ENCODE measurements around the gene COL28A1.
"Not testable (repeated sequence)": the region's sequence is repeated elsewhere in the genome, so short reads cannot be mapped to it uniquely, and the experiment has no call there.

The COL28A1 gene

GRCh38 chr7:7564323-7564780, 28.7 kb upstream of the COL28A1 start:
- Histone ChIP-seq H3K36me3 (ENCODE audit: control insufficient read depth, insufficient read depth, low read length) (no peaks in the 10 kb centered on the region), H3K4me3 (replicated peaks; ENCODE audit: low read depth, low read length) (no peak overlapping the region), H3K27me3 (replicated peaks; ENCODE audit: control insufficient read depth, insufficient read depth, low read length) (no peaks in the 10 kb centered on the region)
- no peak for DNase-seq (ENCODE audit: extremely low read depth, insufficient read length)
- no peak for TF ChIP-seq CTCF (IDR thresholded peaks at IDR 0.05; ENCODE audit: insufficient read depth, low read length, poor library complexity, severe bottlenecking)

GRCh38 chr7:7563813-7564212, 28.1 kb upstream of the COL28A1 start:
- DNase-seq (ENCODE audit: extremely low read depth, insufficient read length), result no peak

GRCh38 chr7:7563269-7563668, 27.6 kb upstream of the COL28A1 start:
- no peaks in the 10 kb centered on the region for H3K36me3 ChIP-seq (ENCODE audit: control insufficient read depth, insufficient read depth, low read length)
- no peaks in the 10 kb centered on the region for H3K27me3 ChIP-seq (replicated peaks; ENCODE audit: control insufficient read depth, insufficient read depth, low read length)
- no peak overlapping the region for H3K4me3 ChIP-seq (replicated peaks; ENCODE audit: low read depth, low read length)
- DNase-seq (ENCODE audit: extremely low read depth, insufficient read length), result no peak
- no peak for TF ChIP-seq CTCF (IDR thresholded peaks at IDR 0.05; ENCODE audit: insufficient read depth, low read length, poor library complexity, severe bottlenecking)

More at GRCh38 chr7:7563813-7564212, 28.1 kb upstream of the COL28A1 start:
- TF ChIP-seq CTCF (IDR thresholded peaks at IDR 0.05; ENCODE audit: insufficient read depth, low read length, poor library complexity, severe bottlenecking), result no peak
- H3K36me3 ChIP-seq (ENCODE audit: control insufficient read depth, insufficient read depth, low read length), result no peaks in the 10 kb centered on the region
- no peak overlapping the region for H3K4me3 ChIP-seq (replicated peaks; ENCODE audit: low read depth, low read length)
- H3K27me3 ChIP-seq (replicated peaks; ENCODE audit: control insufficient read depth, insufficient read depth, low read length), result no peaks in the 10 kb centered on the region

- TF ChIP-seq CTCF (IDR thresholded peaks at IDR 0.05; ENCODE audit: insufficient read depth, low read length, poor library complexity, severe bottlenecking), result no peak
- Histone ChIP-seq H3K36me3 (ENCODE audit: control insufficient read depth, insufficient read depth, low read length) (no peaks in the 10 kb centered on the region), H3K4me3 (replicated peaks; ENCODE audit: low read depth, low read length) (no peak overlapping the region), H3K27me3 (replicated peaks; ENCODE audit: control insufficient read depth, insufficient read depth, low read length) (no peaks in the 10 kb centered on the region)
- DNase-seq (ENCODE audit: extremely low read depth, insufficient read length), result no peak
These were observed 27.1 kb upstream of the COL28A1 start for GRCh38 chr7:7562736-7563135.

- H3K36me3 ChIP-seq (ENCODE audit: control insufficient read depth, insufficient read depth, low read length); H3K4me3 ChIP-seq (replicated peaks; ENCODE audit: low read depth, low read length); H3K27me3 ChIP-seq (replicated peaks; ENCODE audit: control insufficient read depth, insufficient read depth, low read length); DNase-seq (ENCODE audit: extremely low read depth, insufficient read length): not testable (repeated sequence)
These were observed 25.9 kb upstream of the COL28A1 start for GRCh38 chr7:7561591-7561990.

GRCh38 chr7:7557252-7557651, 21.6 kb upstream of the COL28A1 start:
- no peaks in the 10 kb centered on the region for H3K36me3 ChIP-seq (ENCODE audit: control insufficient read depth, insufficient read depth, low read length)
- H3K27me3 ChIP-seq (replicated peaks; ENCODE audit: control insufficient read depth, insufficient read depth, low read length), result no peaks in the 10 kb centered on the region
- no peak for DNase-seq (ENCODE audit: extremely low read depth, insufficient read length)
- no peak for TF ChIP-seq CTCF (IDR thresholded peaks at IDR 0.05; ENCODE audit: insufficient read depth, low read length, poor library complexity, severe bottlenecking)
- no peak overlapping the region for H3K4me3 ChIP-seq (replicated peaks; ENCODE audit: low read depth, low read length)

Data from GM06990 (cell line).